Omental fat pad (tissue), 4 donors: Measurements from ENCODE around the gene EOMES. TPM values are rescaled to one million over a fixed set of nuclear protein-coding genes. Genes with fewer than 3 reads are reported as not detected.

ENCODE experiments used
- ATAC-seq: fragments of 150-250 bp; one replicate; pipeline ENCODE4 v1.9.1; 2016; ENCODE audit warnings: mild to moderate bottlenecking, moderate library complexity; ENCODE audit not compliant: low FRiP score
- DNase-seq: peaks from one replicate; pipeline ENCODE4 v3.0.0-alpha.2; 2019; ENCODE audit warnings: low spot score
- total RNA-seq, 4 donors: library from RNA; depleted of rRNA; stranded (reverse); fragments of >200 nt; gene quantifications; one replicate each; pipeline ENCODE4 v1.1.0, GENCODE V29; 2016
- TF ChIP-seq, protein P1 (sequence below), 3 donors: fragments of 450-650 bp; IDR thresholded peaks; one replicate each; pipeline ENCODE4 v1.5.1; 2016 to 2017; ENCODE audit warnings: antibody characterized with exemption in 3 of 3, mild to moderate bottlenecking in 3 of 3, moderate library complexity in 2 of 3

EOMES gene
- total RNA-seq, 4 donors from 2014 or later = 0.19 to 0.63 (median 0.48) TPM; not detected in 1

DNA sequence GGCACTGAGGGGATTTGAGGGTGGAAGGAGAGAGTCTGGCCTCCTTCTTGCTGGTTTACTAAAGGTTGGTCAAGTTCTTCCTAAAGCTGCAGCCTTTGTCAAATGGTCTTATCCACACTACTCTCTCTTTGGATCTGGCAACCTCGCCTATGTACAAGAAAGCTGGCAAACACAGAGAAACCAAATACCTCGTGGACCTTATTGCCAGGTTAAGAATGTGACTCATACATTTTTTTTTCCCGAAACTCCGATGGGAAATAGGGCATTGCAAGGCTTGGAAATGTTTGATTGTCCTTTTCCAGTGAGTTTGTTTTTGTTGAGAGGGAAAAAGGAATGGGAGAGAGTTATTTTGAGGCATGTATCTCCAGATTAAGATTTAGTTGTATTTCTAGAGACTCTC is 13.9 kb downstream of the EOMES start:
- TF ChIP-seq, protein P1, sequence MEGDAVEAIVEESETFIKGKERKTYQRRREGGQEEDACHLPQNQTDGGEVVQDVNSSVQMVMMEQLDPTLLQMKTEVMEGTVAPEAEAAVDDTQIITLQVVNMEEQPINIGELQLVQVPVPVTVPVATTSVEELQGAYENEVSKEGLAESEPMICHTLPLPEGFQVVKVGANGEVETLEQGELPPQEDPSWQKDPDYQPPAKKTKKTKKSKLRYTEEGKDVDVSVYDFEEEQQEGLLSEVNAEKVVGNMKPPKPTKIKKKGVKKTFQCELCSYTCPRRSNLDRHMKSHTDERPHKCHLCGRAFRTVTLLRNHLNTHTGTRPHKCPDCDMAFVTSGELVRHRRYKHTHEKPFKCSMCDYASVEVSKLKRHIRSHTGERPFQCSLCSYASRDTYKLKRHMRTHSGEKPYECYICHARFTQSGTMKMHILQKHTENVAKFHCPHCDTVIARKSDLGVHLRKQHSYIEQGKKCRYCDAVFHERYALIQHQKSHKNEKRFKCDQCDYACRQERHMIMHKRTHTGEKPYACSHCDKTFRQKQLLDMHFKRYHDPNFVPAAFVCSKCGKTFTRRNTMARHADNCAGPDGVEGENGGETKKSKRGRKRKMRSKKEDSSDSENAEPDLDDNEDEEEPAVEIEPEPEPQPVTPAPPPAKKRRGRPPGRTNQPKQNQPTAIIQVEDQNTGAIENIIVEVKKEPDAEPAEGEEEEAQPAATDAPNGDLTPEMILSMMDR (IDR thresholded peaks at IDR 0.05) = no peak
- ATAC-seq = no peak
- no peak for DNase-seq

DNA sequence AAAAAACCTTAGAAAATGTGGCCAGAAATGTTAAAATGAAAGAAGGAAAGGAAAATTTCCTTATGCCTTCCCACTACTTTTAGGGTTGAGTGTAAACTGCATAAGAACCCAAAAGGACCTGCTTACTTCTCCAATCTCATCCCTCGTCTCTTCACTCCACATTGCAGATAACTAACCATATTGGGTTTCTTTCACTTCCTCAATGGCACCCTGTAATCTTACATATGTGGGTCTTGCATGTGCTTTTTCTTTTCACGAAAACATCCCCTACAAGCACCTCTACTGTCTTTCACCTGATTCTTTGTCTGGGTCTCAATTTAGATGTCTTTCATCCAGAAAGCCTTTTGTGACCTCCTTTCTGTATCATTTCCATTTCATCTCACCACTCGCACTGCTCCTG is 23.1 kb downstream of the EOMES start:
- no peak for ATAC-seq

DNA sequence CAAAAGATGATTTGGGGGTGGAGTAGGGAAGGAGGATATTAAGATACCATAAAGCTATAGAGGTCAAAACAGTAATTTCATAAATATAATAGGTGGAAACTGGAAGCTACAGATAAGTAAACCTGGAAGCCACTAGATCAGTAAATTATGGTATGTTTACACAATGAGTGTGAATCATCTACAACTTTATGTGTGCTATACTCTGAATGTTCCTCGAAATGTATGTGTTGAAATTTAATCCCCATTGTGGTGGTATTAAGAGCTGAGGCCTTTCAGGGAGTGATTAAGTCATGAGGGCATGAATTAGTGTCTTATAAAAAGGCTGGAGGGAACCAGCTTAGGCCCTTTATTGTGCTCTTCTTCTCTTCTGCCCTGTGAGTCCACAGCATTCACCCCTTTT is 25.2 kb downstream of the EOMES start:
- ATAC-seq (no peak), DNase-seq (no peak)
- TF ChIP-seq, protein P1 (IDR thresholded peaks at IDR 0.05) = no peak

More for the DNA sequence above, 23.1 kb downstream of the EOMES start:
- TF ChIP-seq, protein P1 (IDR thresholded peaks at IDR 0.05) = no peak
- DNase-seq = no peak

DNA sequence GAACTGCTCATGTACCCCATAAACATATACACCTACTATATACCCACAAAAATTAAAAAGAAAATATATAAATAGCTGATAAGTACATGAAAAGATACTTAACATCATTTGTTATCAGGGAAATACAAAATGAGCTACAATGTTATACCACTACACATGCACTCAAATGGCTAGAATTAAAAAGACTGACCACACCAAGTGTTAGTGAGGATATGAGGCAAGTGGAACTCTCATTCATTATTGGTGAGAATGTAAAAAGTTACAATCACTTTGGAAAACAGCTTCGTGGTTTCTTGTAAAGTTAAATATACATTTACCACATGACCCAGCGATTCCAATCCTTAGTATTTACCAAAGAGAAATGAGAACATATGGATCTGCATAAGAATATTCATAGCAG is 26.5 kb downstream of the EOMES start:
- TF ChIP-seq, protein P1 (IDR thresholded peaks at IDR 0.05) = no peak
- ATAC-seq = no peak
- no peak for DNase-seq

DNA sequence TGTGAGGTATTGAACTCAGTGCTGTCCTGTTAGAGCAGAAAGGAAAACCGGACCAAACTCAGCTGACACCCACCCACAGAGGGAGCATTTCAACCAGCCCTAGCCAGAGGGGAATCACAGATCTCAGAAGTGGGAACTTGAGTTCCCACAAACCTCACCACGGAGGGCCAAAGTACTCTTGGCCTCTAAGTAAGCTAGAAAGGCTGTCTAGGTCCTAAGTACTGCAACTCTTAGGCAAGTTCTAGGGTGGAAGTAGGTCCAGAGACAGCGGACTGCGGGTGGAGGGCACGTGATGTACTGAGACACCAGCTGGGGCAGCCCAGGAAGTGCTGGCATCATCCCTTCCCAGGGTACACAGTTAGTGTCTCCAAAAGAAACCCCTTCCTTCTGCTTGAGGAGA is 34.1 kb downstream of the EOMES start:
- no peak for DNase-seq
- TF ChIP-seq, protein P1 (IDR thresholded peaks at IDR 0.05) = no peak
- no peak for ATAC-seq

DNA sequence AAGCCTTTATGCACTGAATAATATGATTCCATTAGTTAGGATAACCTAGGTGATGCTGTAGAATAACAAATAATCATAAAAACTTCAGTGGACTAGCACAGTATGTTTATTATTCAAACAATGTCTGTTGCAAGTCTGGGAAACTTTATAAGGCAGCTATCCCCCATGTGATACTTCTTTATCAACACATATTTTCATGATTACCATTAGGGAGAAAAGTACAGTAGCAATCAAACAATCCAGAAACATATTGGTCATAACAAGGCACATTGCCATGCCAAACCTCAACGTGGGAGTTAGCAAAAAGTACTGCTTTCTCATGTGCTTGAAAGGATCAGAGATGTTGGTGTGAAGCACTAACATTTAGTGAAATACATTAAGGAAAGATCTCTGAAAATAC is 35.5 kb downstream of the EOMES start:
- DNase-seq (no peak), ATAC-seq (no peak)
- TF ChIP-seq, protein P1 (IDR thresholded peaks at IDR 0.05) = no peak

DNA sequence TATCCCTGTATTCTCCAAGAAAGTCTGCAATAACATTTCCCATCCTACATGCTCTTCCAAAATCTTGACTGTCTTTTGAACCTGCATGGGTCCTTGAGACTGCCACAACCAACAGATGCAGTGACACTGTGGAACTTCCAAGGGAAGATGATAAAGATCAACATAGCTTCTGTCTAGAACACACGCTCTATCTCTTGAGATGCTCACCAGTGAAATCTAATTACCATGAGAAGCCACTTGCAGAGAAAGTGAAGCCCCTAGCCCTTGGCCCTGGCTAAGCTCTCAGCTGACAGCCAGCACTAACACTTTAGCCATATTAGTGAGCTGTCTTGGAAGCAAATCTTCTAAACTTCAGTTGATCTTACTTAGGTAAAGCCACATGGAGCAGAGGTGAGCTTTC is 36.6 kb downstream of the EOMES start:
- TF ChIP-seq, protein P1 (IDR thresholded peaks at IDR 0.05) = no peak
- no peak for ATAC-seq
- DNase-seq = no peak
